GM12878 (cell line): ENCODE results near the gene SLC6A20.

Source experiments
- CTCF ChIP-seq, 3 experiments: IDR thresholded peaks in 2 of 3; conservative IDR thresholded peaks in 1 of 3; 2 replicates each; pipeline ENCODE4 v1.5.1; 2011; ENCODE audit warnings: low read depth in 3 of 3, low read length in 3 of 3, mild to moderate bottlenecking in 3 of 3, control low read depth in 2 of 3, moderate library complexity in 2 of 3, inconsistent platforms in 1 of 3, mixed read lengths in 1 of 3; ENCODE audit not compliant: control insufficient read depth in 2 of 3, insufficient read depth in 1 of 3; ENCODE audit errors: extremely low read depth in 1 of 3
- EP300 ChIP-seq, 2 experiments: fragments of 150-350 bp in 1 of 2; IDR thresholded peaks; 2 replicates each; pipeline ENCODE4 v1.6.1; 2011 to 2012; ENCODE audit warnings: low read depth in 2 of 2, low read length in 2 of 2, borderline replicate concordance in 1 of 2, improper control_type of control experiment in 1 of 2, inconsistent platforms in 1 of 2; ENCODE audit not compliant: control insufficient read depth in 1 of 2
- EZH2 ChIP-seq: IDR thresholded peaks from 2 replicates; pipeline ENCODE4 v1.6.1; 2012; ENCODE audit warnings: low read depth, mild to moderate bottlenecking, control low read depth, inconsistent platforms, low read length, borderline replicate concordance; ENCODE audit not compliant: control insufficient read depth
- FOXK2 ChIP-seq: fragments of 450-650 bp; IDR thresholded peaks from 2 replicates; pipeline ENCODE4 v1.6.1; 2017; ENCODE audit warnings: mild to moderate bottlenecking, moderate library complexity
- NFYA ChIP-seq: IDR thresholded peaks from 2 replicates; pipeline ENCODE4 v1.6.1; 2011; ENCODE audit warnings: low read depth, mild to moderate bottlenecking, low read length, improper control_type of control experiment, borderline replicate concordance
- NR2C2 ChIP-seq: IDR thresholded peaks from 2 replicates; pipeline ENCODE4 v1.6.1; 2011; ENCODE audit warnings: borderline replicate concordance, low read depth; ENCODE audit not compliant: control insufficient read depth, insufficient read length
- POLR2AphosphoS5 ChIP-seq: IDR thresholded peaks from 2 replicates; pipeline ENCODE4 v1.6.1; 2011; ENCODE audit warnings: mild to moderate bottlenecking, low read length, inconsistent platforms
- SPI1 ChIP-seq: IDR thresholded peaks from 2 replicates; pipeline ENCODE4 v1.6.1; 2011; ENCODE audit warnings: low read depth, mild to moderate bottlenecking, low read length, moderate library complexity, borderline replicate concordance; ENCODE audit not compliant: insufficient read depth
- STAT1 ChIP-seq: fragments of 450-650 bp; conservative IDR thresholded peaks from 2 replicates; pipeline ENCODE4 v1.6.1; 2014; ENCODE audit warnings: antibody characterized with exemption, mild to moderate bottlenecking
- TBL1XR1 ChIP-seq: IDR thresholded peaks from 2 replicates; pipeline ENCODE4 v1.6.1; 2012; ENCODE audit warnings: low read depth, low read length, improper control_type of control experiment
- ZNF687 ChIP-seq: fragments of 450-650 bp; IDR thresholded peaks from 2 replicates; pipeline ENCODE4 v1.6.1; 2017; ENCODE audit warnings: mild to moderate bottlenecking, moderate library complexity

- TF ChIP-seq FOXK2, result no peak
- TF ChIP-seq NFYA, result no peak
- no peak for TF ChIP-seq TBL1XR1
- no peak for TF ChIP-seq EP300 (IDR thresholded peaks at IDR 0.05; ENCODE audit: borderline replicate concordance in 1 of 2, control insufficient read depth in 1 of 2, low read depth in 2 of 2, low read length in 2 of 2)
- no peak for TF ChIP-seq ZNF687
- no peak for TF ChIP-seq CTCF (IDR thresholded peaks at IDR 0.05 in 2 of 3, conservative IDR thresholded peaks at IDR 0.05 in 1 of 3; ENCODE audit: control insufficient read depth in 2 of 3, extremely low read depth in 1 of 3, insufficient read depth in 1 of 3, low read depth in 3 of 3, low read length in 3 of 3)
- no peak for TF ChIP-seq POLR2AphosphoS5
- TF ChIP-seq EZH2, result no peak
- no peak for TF ChIP-seq STAT1
- no peak for TF ChIP-seq NR2C2
- no peak for TF ChIP-seq SPI1
These were observed 20.1 kb downstream of the SLC6A20 start for GRCh38 chr3:45776301-45776595.
